OCI-LY3 (cell line): ENCODE results near the gene CSTPP1.

ENCODE experiments used
- EZH2phosphoT487 ChIP-seq: fragments of 200-600 bp; shearing (Covaris generic); IDR thresholded peaks from 2 replicates; pipeline ENCODE4 v1.6.1; 2018; ENCODE audit warnings: antibody characterized with exemption, mixed run types, low read depth
- TF ChIP-seq, protein P1 (sequence below): fragments of 200-600, 300-600 bp; sonication (generic); IDR thresholded peaks from 2 replicates; pipeline ENCODE4 v1.5.1; 2014; ENCODE audit warnings: antibody characterized with exemption, low read length, low read depth

DNA sequence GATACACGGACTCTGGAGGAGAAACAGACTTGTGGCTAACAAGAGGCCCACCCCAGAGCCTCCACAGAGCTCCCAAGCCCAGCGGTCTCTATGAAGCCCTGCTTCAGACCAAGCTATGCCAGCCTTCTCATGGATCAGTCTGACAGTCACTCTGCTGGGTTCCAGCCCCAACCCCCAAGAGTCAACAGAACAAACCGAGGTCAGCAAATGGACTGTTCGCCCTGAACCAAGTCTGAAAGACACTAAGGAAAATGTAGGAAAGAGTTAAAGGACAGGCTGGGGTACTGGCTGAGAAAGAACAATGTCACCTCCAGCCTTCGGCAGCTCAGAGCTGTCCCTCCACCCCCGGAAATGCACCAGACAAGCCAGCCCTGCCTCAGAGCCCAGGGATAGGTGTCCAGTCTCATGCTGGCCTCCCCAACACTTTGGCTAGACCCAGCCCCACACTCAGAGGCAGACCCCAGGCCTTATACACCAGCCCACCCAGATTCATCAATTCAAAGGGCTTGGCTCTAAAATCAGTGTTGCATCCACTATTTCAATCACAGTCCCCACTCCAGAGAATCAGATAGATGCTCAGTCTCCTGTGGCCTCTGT is 236.3 kb downstream of the CSTPP1 start:
- TF ChIP-seq, protein P1, sequence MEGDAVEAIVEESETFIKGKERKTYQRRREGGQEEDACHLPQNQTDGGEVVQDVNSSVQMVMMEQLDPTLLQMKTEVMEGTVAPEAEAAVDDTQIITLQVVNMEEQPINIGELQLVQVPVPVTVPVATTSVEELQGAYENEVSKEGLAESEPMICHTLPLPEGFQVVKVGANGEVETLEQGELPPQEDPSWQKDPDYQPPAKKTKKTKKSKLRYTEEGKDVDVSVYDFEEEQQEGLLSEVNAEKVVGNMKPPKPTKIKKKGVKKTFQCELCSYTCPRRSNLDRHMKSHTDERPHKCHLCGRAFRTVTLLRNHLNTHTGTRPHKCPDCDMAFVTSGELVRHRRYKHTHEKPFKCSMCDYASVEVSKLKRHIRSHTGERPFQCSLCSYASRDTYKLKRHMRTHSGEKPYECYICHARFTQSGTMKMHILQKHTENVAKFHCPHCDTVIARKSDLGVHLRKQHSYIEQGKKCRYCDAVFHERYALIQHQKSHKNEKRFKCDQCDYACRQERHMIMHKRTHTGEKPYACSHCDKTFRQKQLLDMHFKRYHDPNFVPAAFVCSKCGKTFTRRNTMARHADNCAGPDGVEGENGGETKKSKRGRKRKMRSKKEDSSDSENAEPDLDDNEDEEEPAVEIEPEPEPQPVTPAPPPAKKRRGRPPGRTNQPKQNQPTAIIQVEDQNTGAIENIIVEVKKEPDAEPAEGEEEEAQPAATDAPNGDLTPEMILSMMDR = no peak
- TF ChIP-seq EZH2phosphoT487 = no peak
